HEK293 (cell line): ENCODE data around the gene MMP25.

Source experiments
- EGR2 ChIP-seq: fragments of 450-650 bp; formaldehyde crosslinking; IDR thresholded peaks from 2 replicates; pipeline ENCODE4 v1.5.1; 2016; ENCODE audit warnings: low read depth, missing biosample characterization, missing genetic modification characterization
- GFI1B ChIP-seq: fragments of 450-650 bp; formaldehyde crosslinking; IDR thresholded peaks from 2 replicates; pipeline ENCODE4 v1.5.1; 2016; ENCODE audit warnings: missing biosample characterization, missing genetic modification characterization
- GLIS1 ChIP-seq: fragments of 450-650 bp; formaldehyde crosslinking; IDR thresholded peaks from 2 replicates; pipeline ENCODE4 v1.5.1; 2016; ENCODE audit warnings: missing biosample characterization, missing genetic modification characterization
- KLF10 ChIP-seq: fragments of 450-650 bp; IDR thresholded peaks from 2 replicates; pipeline ENCODE4 v1.5.1; 2018; ENCODE audit warnings: missing biosample characterization, mild to moderate bottlenecking, missing genetic modification characterization
- KLF17 ChIP-seq: fragments of 450-650 bp; formaldehyde crosslinking; IDR thresholded peaks from 2 replicates; pipeline ENCODE4 v1.5.1; 2016; ENCODE audit warnings: missing biosample characterization, missing genetic modification characterization
- KLF8 ChIP-seq: fragments of 450-650 bp; formaldehyde crosslinking; IDR thresholded peaks from 2 replicates; pipeline ENCODE4 v1.5.1; 2016; ENCODE audit warnings: missing biosample characterization, missing genetic modification characterization
- MYNN ChIP-seq: fragments of 450-650 bp; formaldehyde crosslinking; IDR thresholded peaks from 2 replicates; pipeline ENCODE4 v1.5.1; 2016; ENCODE audit warnings: missing biosample characterization, missing genetic modification characterization, borderline replicate concordance
- OSR2 ChIP-seq: fragments of 450-650 bp; formaldehyde crosslinking; IDR thresholded peaks from 2 replicates; pipeline ENCODE4 v1.5.1; 2016; ENCODE audit warnings: missing biosample characterization, missing genetic modification characterization
- OVOL3 ChIP-seq: fragments of 450-650 bp; formaldehyde crosslinking; IDR thresholded peaks from 2 replicates; pipeline ENCODE4 v1.5.1; 2016; ENCODE audit warnings: missing biosample characterization, missing genetic modification characterization
- PATZ1 ChIP-seq: fragments of 450-650 bp; formaldehyde crosslinking; IDR thresholded peaks from 2 replicates; pipeline ENCODE4 v1.5.1; 2016; ENCODE audit warnings: missing biosample characterization, missing genetic modification characterization
- SALL2 ChIP-seq: fragments of 450-650 bp; formaldehyde crosslinking; IDR thresholded peaks from 2 replicates; pipeline ENCODE4 v1.5.0; 2017; ENCODE audit warnings: missing biosample characterization, mild to moderate bottlenecking, missing genetic modification characterization, borderline replicate concordance
- SCRT1 ChIP-seq: fragments of 450-650 bp; formaldehyde crosslinking; IDR thresholded peaks from 2 replicates; pipeline ENCODE4 v1.5.1; 2016; ENCODE audit warnings: missing biosample characterization, missing genetic modification characterization, borderline replicate concordance
- SCRT2 ChIP-seq: fragments of 450-650 bp; formaldehyde crosslinking; IDR thresholded peaks from 2 replicates; pipeline ENCODE4 v1.5.1; 2016; ENCODE audit warnings: missing biosample characterization, missing genetic modification characterization
- SP2 ChIP-seq: fragments of 450-650 bp; formaldehyde crosslinking; IDR thresholded peaks from 2 replicates; pipeline ENCODE4 v1.5.1; 2016; ENCODE audit warnings: missing biosample characterization, missing genetic modification characterization
- ZBTB8A ChIP-seq: fragments of 450-650 bp; formaldehyde crosslinking; IDR thresholded peaks from 2 replicates; pipeline ENCODE4 v1.5.1; 2016; ENCODE audit warnings: missing biosample characterization, missing genetic modification characterization
- ZFP37 ChIP-seq: fragments of 450-650 bp; formaldehyde crosslinking; IDR thresholded peaks from 2 replicates; pipeline ENCODE4 v1.5.1; 2016; ENCODE audit warnings: missing biosample characterization, missing genetic modification characterization
- ZFP69B ChIP-seq: fragments of 450-650 bp; formaldehyde crosslinking; IDR thresholded peaks from 2 replicates; pipeline ENCODE4 v1.5.1; 2016; ENCODE audit warnings: missing biosample characterization, missing genetic modification characterization
- ZIC2 ChIP-seq: fragments of 450-650 bp; formaldehyde crosslinking; IDR thresholded peaks from 2 replicates; pipeline ENCODE4 v1.5.1; 2016; ENCODE audit warnings: missing biosample characterization, missing genetic modification characterization
- ZNF121 ChIP-seq: fragments of 450-650 bp; formaldehyde crosslinking; IDR thresholded peaks from 2 replicates; pipeline ENCODE4 v1.5.1; 2016; ENCODE audit warnings: missing biosample characterization, missing genetic modification characterization
- ZNF133 ChIP-seq: fragments of 450-650 bp; formaldehyde crosslinking; IDR thresholded peaks from 2 replicates; pipeline ENCODE4 v1.5.1; 2016; ENCODE audit warnings: missing biosample characterization, missing genetic modification characterization
- ZNF146 ChIP-seq: fragments of 450-650 bp; formaldehyde crosslinking; IDR thresholded peaks from 2 replicates; pipeline ENCODE4 v1.5.1; 2016; ENCODE audit warnings: missing biosample characterization, missing genetic modification characterization
- ZNF174 ChIP-seq: fragments of 450-650 bp; formaldehyde crosslinking; IDR thresholded peaks from 2 replicates; pipeline ENCODE4 v1.5.0; 2017; ENCODE audit warnings: missing biosample characterization, mild to moderate bottlenecking, missing genetic modification characterization
- ZNF19 ChIP-seq: fragments of 450-650 bp; formaldehyde crosslinking; IDR thresholded peaks from 2 replicates; pipeline ENCODE4; 2016; ENCODE audit warnings: missing biosample characterization, missing genetic modification characterization, low read depth
- ZNF24 ChIP-seq: fragments of 450-650 bp; formaldehyde crosslinking; IDR thresholded peaks from 2 replicates; pipeline ENCODE4 v1.5.1; 2016; ENCODE audit warnings: missing biosample characterization, missing genetic modification characterization
- ZNF26 ChIP-seq: fragments of 450-650 bp; formaldehyde crosslinking; IDR thresholded peaks from 2 replicates; pipeline ENCODE4 v1.5.1; 2016; ENCODE audit warnings: missing biosample characterization, missing genetic modification characterization
- ZNF37A ChIP-seq: fragments of 450-650 bp; IDR thresholded peaks from 2 replicates; pipeline ENCODE4 v1.5.1; 2018; ENCODE audit warnings: missing biosample characterization, missing genetic modification characterization
- ZNF473 ChIP-seq: fragments of 450-650 bp; formaldehyde crosslinking; IDR thresholded peaks from 2 replicates; pipeline ENCODE4 v1.5.1; 2017; ENCODE audit warnings: missing biosample characterization, missing genetic modification characterization
- ZNF548 ChIP-seq: fragments of 450-650 bp; formaldehyde crosslinking; IDR thresholded peaks from 2 replicates; pipeline ENCODE4 v1.5.1; 2016; ENCODE audit warnings: missing biosample characterization, missing genetic modification characterization
- ZNF600 ChIP-seq: fragments of 450-650 bp; formaldehyde crosslinking; IDR thresholded peaks from 2 replicates; pipeline ENCODE4 v1.5.1; 2016; ENCODE audit warnings: missing biosample characterization, missing genetic modification characterization
- ZNF624 ChIP-seq: fragments of 450-650 bp; formaldehyde crosslinking; IDR thresholded peaks from 2 replicates; pipeline ENCODE4 v1.5.1; 2017; ENCODE audit warnings: missing biosample characterization, missing genetic modification characterization
- ZNF629 ChIP-seq: fragments of 450-650 bp; formaldehyde crosslinking; IDR thresholded peaks from 2 replicates; pipeline ENCODE4 v1.5.1; 2017; ENCODE audit warnings: missing biosample characterization, missing genetic modification characterization
- ZNF664 ChIP-seq: fragments of 450-650 bp; formaldehyde crosslinking; IDR thresholded peaks from 2 replicates; pipeline ENCODE4 v1.5.1; 2016; ENCODE audit warnings: missing biosample characterization, missing genetic modification characterization
- ZNF677 ChIP-seq: fragments of 450-650 bp; IDR thresholded peaks from 2 replicates; pipeline ENCODE4 v1.5.0; 2018; ENCODE audit warnings: missing biosample characterization, mild to moderate bottlenecking, missing genetic modification characterization, moderate library complexity
- ZNF704 ChIP-seq: fragments of 450-650 bp; formaldehyde crosslinking; IDR thresholded peaks from 2 replicates; pipeline ENCODE4 v1.5.1; 2016; ENCODE audit warnings: missing biosample characterization, missing genetic modification characterization
- ZNF837 ChIP-seq: fragments of 450-650 bp; formaldehyde crosslinking; IDR thresholded peaks from 2 replicates; pipeline ENCODE4 v1.5.1; 2016; ENCODE audit warnings: missing biosample characterization, missing genetic modification characterization
- ZSCAN16 ChIP-seq: fragments of 450-650 bp; formaldehyde crosslinking; IDR thresholded peaks from 2 replicates; pipeline ENCODE4 v1.5.1; 2016; ENCODE audit warnings: missing biosample characterization, missing genetic modification characterization
- ZXDB ChIP-seq: fragments of 450-650 bp; formaldehyde crosslinking; IDR thresholded peaks from 2 replicates; pipeline ENCODE4 v1.5.1; 2016; ENCODE audit warnings: missing biosample characterization, missing genetic modification characterization

MMP25 gene

GRCh38 chr16:3004781-3005284 is 41.5 kb upstream of the MMP25 start (continued):
- TF ChIP-seq SP2 (peak; percentile 38; the same call in 1 of the 2 replicates), ZNF629 (tag by site-specific recombination) (no peak), ZNF19 (tag by site-specific recombination) (no peak), ZNF473 (no peak), ZNF133 (tag by site-specific recombination) (no peak), ZNF837 (no peak), OSR2 (no peak), ZNF174 (tag by site-specific recombination) (no peak), KLF17 (tag by site-specific recombination) (peak; percentile 42; the same call in 1 of the 2 replicates), ZNF26 (tag by site-specific recombination) (no peak), ZNF624 (tag by site-specific recombination) (no peak), MYNN (tag by site-specific recombination) (no peak), ZNF24 (tag by site-specific recombination) (no peak), ZNF677 (no peak), ZXDB (0 out of 2 replicates have a peak, but pooled peaks have one; percentile 14), ZFP37 (tag by site-specific recombination) (no peak), OVOL3 (tag by site-specific recombination) (no peak), PATZ1 (peak; percentile 40; the same call in 1 of the 2 replicates), GFI1B (tag by site-specific recombination) (no peak), GLIS1 (tag by site-specific recombination) (no peak), ZNF121 (no peak), ZIC2 (tag by site-specific recombination) (peak; percentile 54), SALL2 (tag by site-specific recombination) (no peak), ZBTB8A (0 out of 2 replicates have a peak, but pooled peaks have one; percentile 59), ZNF600 (tag by site-specific recombination) (no peak), KLF10 (tag by site-specific recombination) (no peak), ZFP69B (tag by site-specific recombination) (peak; percentile 93), SCRT2 (tag by site-specific recombination) (no peak), ZNF548 (no peak), ZNF664 (tag by site-specific recombination) (no peak), ZNF146 (no peak), KLF8 (tag by site-specific recombination) (no peak), ZNF704 (no peak), EGR2 (tag by site-specific recombination) (no peak), SCRT1 (tag by site-specific recombination) (no peak), ZNF37A (no peak), ZSCAN16 (no peak)
